Activated naive CD4-positive, alpha-beta T cell treated with anti-CD3 and anti-CD28 coated beads, Interleukin-2, amount 50 U/mL, for 24 hours (primary cell): ENCODE measurements around the gene PRSS23.
"Not testable (repeated sequence)": the region's sequence is repeated elsewhere in the genome, so short reads cannot be mapped to it uniquely, and the experiment has no call there.

ENCODE experiments used
- H3K27ac Mint-ChIP-seq: one replicate; pipeline ENCODE4 v1.8.0; 2021; ENCODE audit warnings: mild to moderate bottlenecking, mixed read lengths
- H3K27me3 Mint-ChIP-seq: one replicate; pipeline ENCODE4 v1.8.0; 2021; ENCODE audit warnings: mixed read lengths
- H3K36me3 Mint-ChIP-seq: one replicate; pipeline ENCODE4 v1.8.0; 2021; ENCODE audit warnings: mixed read lengths
- H3K4me1 Mint-ChIP-seq: one replicate; pipeline ENCODE4 v1.8.0; 2021; ENCODE audit warnings: mixed read lengths
- H3K4me3 Mint-ChIP-seq: one replicate; pipeline ENCODE4 v1.8.0; 2021; ENCODE audit warnings: mild to moderate bottlenecking, mixed read lengths
- H3K9me3 Mint-ChIP-seq: one replicate; pipeline ENCODE4 v1.8.0; 2021; ENCODE audit warnings: mixed read lengths

PRSS23 gene

GRCh38 chr11:86818462-86819192, 18.3 kb downstream of the PRSS23 start:
- Mint-ChIP-seq H3K36me3 (peaks cover 2% of the 10 kb centered on the region), H3K4me1 (peaks cover 7% of the 10 kb centered on the region), H3K4me3 (no peak overlapping the region), H3K9me3 (no peaks in the 10 kb centered on the region), H3K27ac (no peak overlapping the region), H3K27me3 (peaks cover 7% of the 10 kb centered on the region)

GRCh38 chr11:86824139-86824538, 23.8 kb downstream of the PRSS23 start:
- H3K36me3 Mint-ChIP-seq, H3K27me3 Mint-ChIP-seq, H3K4me1 Mint-ChIP-seq, H3K9me3 Mint-ChIP-seq, H3K27ac Mint-ChIP-seq, H3K4me3 Mint-ChIP-seq: not testable (repeated sequence)

GRCh38 chr11:86834376-86834775, 34.0 kb downstream of the PRSS23 start:
- H3K4me3 Mint-ChIP-seq, H3K27ac Mint-ChIP-seq, H3K36me3 Mint-ChIP-seq, H3K4me1 Mint-ChIP-seq, H3K9me3 Mint-ChIP-seq: not testable (repeated sequence)
- H3K27me3 Mint-ChIP-seq = peaks cover 13% of the 10 kb centered on the region

- not testable (repeated sequence) for H3K27me3 Mint-ChIP-seq, H3K4me1 Mint-ChIP-seq, H3K4me3 Mint-ChIP-seq, H3K36me3 Mint-ChIP-seq, H3K27ac Mint-ChIP-seq, H3K9me3 Mint-ChIP-seq
These were observed 44.6 kb downstream of the PRSS23 start for GRCh38 chr11:86844762-86845508.

GRCh38 chr11:86848132-86848531, 47.8 kb downstream of the PRSS23 start:
- no peaks in the 10 kb centered on the region for H3K9me3 Mint-ChIP-seq
- H3K4me3 Mint-ChIP-seq = no peak overlapping the region
- no peaks in the 10 kb centered on the region for H3K4me1 Mint-ChIP-seq
- H3K27ac Mint-ChIP-seq = no peak overlapping the region
- no peaks in the 10 kb centered on the region for H3K36me3 Mint-ChIP-seq
- no peaks in the 10 kb centered on the region for H3K27me3 Mint-ChIP-seq

- Mint-ChIP-seq H3K9me3 (no peaks in the 10 kb centered on the region), H3K27ac (no peak overlapping the region), H3K36me3 (no peaks in the 10 kb centered on the region), H3K4me1 (no peaks in the 10 kb centered on the region), H3K4me3 (no peak overlapping the region), H3K27me3 (no peaks in the 10 kb centered on the region)
These were observed 49.3 kb downstream of the PRSS23 start for GRCh38 chr11:86849679-86850078.
